ENCODE results near the gene RSAD2.

DNA sequence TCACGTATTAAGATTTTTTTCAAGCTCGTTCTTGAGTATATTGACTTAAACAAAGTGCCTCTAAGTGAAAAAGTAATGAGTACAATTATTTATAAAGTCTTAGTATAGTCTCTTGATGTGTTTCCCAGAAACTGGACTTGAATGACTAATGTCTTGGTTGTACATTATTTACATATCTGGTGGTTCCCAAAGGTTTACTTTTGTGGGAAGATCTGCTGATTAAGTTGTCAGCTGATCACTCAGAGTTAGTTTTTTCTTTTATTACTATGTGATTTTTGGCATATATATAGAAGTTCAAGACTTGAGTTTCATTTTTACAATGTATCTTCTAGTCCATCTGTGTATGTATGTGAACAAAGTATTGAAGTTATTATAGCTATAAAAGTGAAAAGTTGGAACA lies 69.1 kb downstream of the RSAD2 start:
- TF ChIP-seq, protein P1, sequence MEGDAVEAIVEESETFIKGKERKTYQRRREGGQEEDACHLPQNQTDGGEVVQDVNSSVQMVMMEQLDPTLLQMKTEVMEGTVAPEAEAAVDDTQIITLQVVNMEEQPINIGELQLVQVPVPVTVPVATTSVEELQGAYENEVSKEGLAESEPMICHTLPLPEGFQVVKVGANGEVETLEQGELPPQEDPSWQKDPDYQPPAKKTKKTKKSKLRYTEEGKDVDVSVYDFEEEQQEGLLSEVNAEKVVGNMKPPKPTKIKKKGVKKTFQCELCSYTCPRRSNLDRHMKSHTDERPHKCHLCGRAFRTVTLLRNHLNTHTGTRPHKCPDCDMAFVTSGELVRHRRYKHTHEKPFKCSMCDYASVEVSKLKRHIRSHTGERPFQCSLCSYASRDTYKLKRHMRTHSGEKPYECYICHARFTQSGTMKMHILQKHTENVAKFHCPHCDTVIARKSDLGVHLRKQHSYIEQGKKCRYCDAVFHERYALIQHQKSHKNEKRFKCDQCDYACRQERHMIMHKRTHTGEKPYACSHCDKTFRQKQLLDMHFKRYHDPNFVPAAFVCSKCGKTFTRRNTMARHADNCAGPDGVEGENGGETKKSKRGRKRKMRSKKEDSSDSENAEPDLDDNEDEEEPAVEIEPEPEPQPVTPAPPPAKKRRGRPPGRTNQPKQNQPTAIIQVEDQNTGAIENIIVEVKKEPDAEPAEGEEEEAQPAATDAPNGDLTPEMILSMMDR (conservative IDR thresholded peaks at IDR 0.05 in 1 of 2, IDR thresholded peaks at IDR 0.05 in 1 of 2; ENCODE audit: low read depth in 1 of 2, low read length in 2 of 2) = no peak
- TF ChIP-seq EZH2 (IDR thresholded peaks at IDR 0.05; ENCODE audit: low read length, missing control alignments) = no peak
